ENCODE results near the gene COP1. TPM values are rescaled to one million over a fixed set of nuclear protein-coding genes. Genes with fewer than 3 reads are reported as not detected.

The COP1 gene
- total RNA-seq, 4 donors from 2014 or later, result 37.7 to 51.4 (median 44.8) TPM

DNA sequence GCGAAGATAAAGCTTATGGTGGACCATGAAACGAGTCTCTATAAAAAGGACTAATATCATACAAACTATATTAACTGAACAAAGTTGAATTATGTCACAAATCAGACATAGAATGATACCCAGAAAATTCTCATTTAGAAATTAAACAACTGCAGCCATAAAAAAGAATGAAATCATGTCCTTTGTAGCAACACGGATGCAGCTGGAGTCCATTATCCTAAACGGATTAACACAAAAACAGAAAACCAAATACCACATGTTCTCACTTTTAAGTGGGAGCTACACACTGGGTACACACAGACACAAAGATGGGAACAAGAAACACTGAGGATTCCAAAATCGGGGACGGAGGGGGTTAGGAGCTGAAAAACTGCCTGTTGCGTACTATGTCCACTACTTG, 11.5 kb downstream of the COP1 start:
- TF ChIP-seq POLR2AphosphoS5 (IDR thresholded peaks at IDR 0.05) (no peak), POLR2A (IDR thresholded peaks at IDR 0.05) (no peak), CTCF (IDR thresholded peaks at IDR 0.05) (no peak), EP300 (IDR thresholded peaks at IDR 0.05) (no peak)
- H3K27ac ChIP-seq, result no peak overlapping the region
- ATAC-seq, result no peak
- H3K27me3 ChIP-seq, result no peaks in the 10 kb centered on the region
- H3K36me3 ChIP-seq, result no peaks in the 10 kb centered on the region
- 68 to 88% methylated on average over 7 of the region's 7 CpGs for WGBS, 2 donors (ENCODE audit: low coverage in 1 of 2)
- no peak overlapping the region for H3K4me3 ChIP-seq
- peaks cover 0 to 24% (median 0%) of the 10 kb centered on the region in 3 donors for H3K4me1 ChIP-seq
- no peaks in the 10 kb centered on the region for H3K9me3 ChIP-seq

DNA sequence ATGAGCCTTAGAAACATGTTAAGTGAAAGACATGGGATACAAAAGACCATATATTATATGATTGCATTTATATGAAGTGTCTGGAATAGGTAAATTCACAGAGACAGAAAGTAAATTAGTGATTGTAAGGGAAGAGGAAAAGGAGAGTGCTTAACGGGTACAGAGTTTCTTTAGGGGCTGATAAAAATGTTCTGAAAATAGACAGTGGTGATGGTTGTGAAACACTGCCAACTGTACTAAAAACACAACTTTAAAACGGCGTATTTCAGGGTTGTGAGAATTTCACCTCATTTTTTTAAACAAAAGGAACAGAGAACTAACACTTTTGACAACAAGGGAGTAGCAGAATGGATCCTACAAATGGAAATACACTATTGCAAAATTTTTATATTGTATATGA, 13.4 kb downstream of the COP1 start:
- H3K27ac ChIP-seq, result no peak overlapping the region
- H3K9me3 ChIP-seq, result no peaks in the 10 kb centered on the region
- no peak for ATAC-seq
- H3K4me3 ChIP-seq, result no peak overlapping the region
- no peaks in the 10 kb centered on the region for H3K27me3 ChIP-seq
- 75 to 89% methylated on average over 3 of the region's 3 CpGs for WGBS, 2 donors (ENCODE audit: low coverage in 1 of 2)
- H3K36me3 ChIP-seq, result no peaks in the 10 kb centered on the region
- no peak for TF ChIP-seq POLR2AphosphoS5 (IDR thresholded peaks at IDR 0.05)
- no peak for TF ChIP-seq EP300 (IDR thresholded peaks at IDR 0.05)
- no peak for TF ChIP-seq CTCF (IDR thresholded peaks at IDR 0.05)
- TF ChIP-seq POLR2A (IDR thresholded peaks at IDR 0.05), result no peak
- H3K4me1 ChIP-seq, result peaks cover 0 to 8% (median 0%) of the 10 kb centered on the region in 3 donors

- H3K36me3 ChIP-seq, result no peaks in the 10 kb centered on the region
- ATAC-seq, result no peak
- WGBS, 2 donors (ENCODE audit: low coverage in 1 of 2), result 86 to 90% methylated on average over 1 of the region's 1 CpG
- H3K9me3 ChIP-seq, result no peaks in the 10 kb centered on the region
- H3K27ac ChIP-seq, result no peak overlapping the region
- peaks cover 0 to 8% (median 0%) of the 10 kb centered on the region in 3 donors for H3K4me1 ChIP-seq
- no peaks in the 10 kb centered on the region for H3K27me3 ChIP-seq
- TF ChIP-seq EP300 (IDR thresholded peaks at IDR 0.05) (no peak), CTCF (IDR thresholded peaks at IDR 0.05) (no peak), POLR2AphosphoS5 (IDR thresholded peaks at IDR 0.05) (no peak), POLR2A (IDR thresholded peaks at IDR 0.05) (no peak)
- no peak overlapping the region for H3K4me3 ChIP-seq
Observed at GRCh38 chr1:176193023-176193422, 14.1 kb downstream of the COP1 start.

DNA sequence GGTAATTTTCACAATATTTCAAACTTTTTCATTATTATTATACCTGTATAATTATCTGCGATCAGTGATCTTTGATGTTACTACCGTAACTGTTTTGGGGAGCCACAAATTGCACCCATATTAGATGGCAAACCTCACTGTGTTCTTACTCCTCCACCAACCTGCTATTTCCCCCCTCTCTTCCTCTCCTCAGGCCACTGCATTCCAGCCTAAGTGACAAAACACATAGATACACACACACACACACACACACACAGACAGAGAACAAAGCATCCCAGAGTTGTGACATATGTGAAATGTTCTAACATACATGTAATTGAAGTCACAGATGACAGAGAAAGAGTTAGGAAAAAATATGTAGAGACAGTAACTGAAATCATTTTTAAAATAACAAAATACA, 18.5 kb downstream of the COP1 start:
- Histone ChIP-seq H3K4me3 (no peak overlapping the region), H3K27me3 (no peaks in the 10 kb centered on the region), H3K4me1 (peaks cover 0 to 7% (median 0%) of the 10 kb centered on the region in 3 donors), H3K27ac (no peak overlapping the region), H3K9me3 (no peaks in the 10 kb centered on the region), H3K36me3 (no peaks in the 10 kb centered on the region)
- ATAC-seq, result no peak
- no peak for TF ChIP-seq POLR2A (IDR thresholded peaks at IDR 0.05)
- no peak for TF ChIP-seq CTCF (IDR thresholded peaks at IDR 0.05)
- TF ChIP-seq EP300 (IDR thresholded peaks at IDR 0.05), result no peak
- TF ChIP-seq POLR2AphosphoS5 (IDR thresholded peaks at IDR 0.05), result no peak
- 94 to 100% methylated on average over 2 of the region's 2 CpGs for WGBS, 2 donors (ENCODE audit: low coverage in 1 of 2)

GRCh38 chr1:176187001-176187400, 20.1 kb downstream of the COP1 start:
- H3K27me3 ChIP-seq, result no peaks in the 10 kb centered on the region
- no peak overlapping the region for H3K4me3 ChIP-seq
- no peak overlapping the region for H3K27ac ChIP-seq
- peaks cover 0 to 7% (median 0%) of the 10 kb centered on the region in 3 donors for H3K4me1 ChIP-seq
- no peak for TF ChIP-seq CTCF (IDR thresholded peaks at IDR 0.05)
- no peak for TF ChIP-seq POLR2AphosphoS5 (IDR thresholded peaks at IDR 0.05)
- TF ChIP-seq EP300 (IDR thresholded peaks at IDR 0.05), result no peak
- TF ChIP-seq POLR2A (IDR thresholded peaks at IDR 0.05), result no peak
- ATAC-seq, result no peak
- H3K36me3 ChIP-seq, result peaks cover 0 to 5% of the 10 kb centered on the region in 2 donors
- H3K9me3 ChIP-seq, result no peaks in the 10 kb centered on the region
- WGBS, 2 donors (ENCODE audit: low coverage in 1 of 2), result 88% methylated on average over 3 of the region's 3 CpGs
